DOHH2 (cell line): ENCODE data around the gene IGSF10.

Experiments
- EZH2phosphoT487 ChIP-seq: fragments of 200-600 bp; sonication (generic); IDR thresholded peaks from 2 replicates; pipeline ENCODE4 v1.6.1; 2017; ENCODE audit warnings: borderline replicate concordance, mild to moderate bottlenecking, antibody characterized with exemption, low read length, moderate library complexity, mixed read lengths
- TF ChIP-seq, protein P1 (sequence below): fragments of 200-600 bp; sonication (generic); IDR thresholded peaks from one replicate; pipeline ENCODE4 v1.5.1; 2014; ENCODE audit warnings: antibody characterized with exemption, mild to moderate bottlenecking, low read depth, low read length; ENCODE audit not compliant: poor library complexity, severe bottlenecking

DNA sequence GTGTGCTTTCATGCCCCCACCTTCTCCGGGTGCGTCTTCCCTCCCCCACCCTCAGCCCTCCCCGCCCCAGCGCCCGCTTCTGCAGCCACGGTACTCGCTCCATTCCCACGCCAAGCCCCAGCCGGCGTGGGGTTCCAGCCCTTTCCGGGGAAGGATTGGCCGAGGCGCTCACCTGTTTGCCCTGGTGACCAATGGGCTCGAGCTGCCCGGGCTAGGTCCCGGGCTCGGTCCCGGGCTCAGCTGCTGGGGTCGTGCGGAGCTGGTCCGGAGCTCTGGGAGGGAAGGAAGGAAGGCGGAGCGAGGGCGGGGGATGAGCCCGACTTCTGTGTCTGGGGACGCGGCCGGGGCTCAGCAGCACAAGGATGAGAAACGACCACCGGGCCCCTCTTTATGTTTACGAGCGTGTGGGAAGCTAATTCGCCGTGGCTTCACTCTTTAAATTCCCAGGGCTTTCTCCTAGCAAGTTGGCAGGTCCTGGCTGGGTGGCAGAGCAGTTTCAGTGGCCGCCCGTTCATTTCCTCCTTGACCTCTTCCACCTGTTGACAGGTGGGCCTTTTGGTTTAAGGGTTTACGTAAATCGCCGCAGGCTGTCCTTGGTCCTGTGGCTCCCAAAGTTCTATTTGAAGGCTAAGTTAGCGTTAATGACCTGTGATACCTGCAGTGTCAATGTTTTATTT, at the start of gene IGSF10:
- TF ChIP-seq, protein P1, sequence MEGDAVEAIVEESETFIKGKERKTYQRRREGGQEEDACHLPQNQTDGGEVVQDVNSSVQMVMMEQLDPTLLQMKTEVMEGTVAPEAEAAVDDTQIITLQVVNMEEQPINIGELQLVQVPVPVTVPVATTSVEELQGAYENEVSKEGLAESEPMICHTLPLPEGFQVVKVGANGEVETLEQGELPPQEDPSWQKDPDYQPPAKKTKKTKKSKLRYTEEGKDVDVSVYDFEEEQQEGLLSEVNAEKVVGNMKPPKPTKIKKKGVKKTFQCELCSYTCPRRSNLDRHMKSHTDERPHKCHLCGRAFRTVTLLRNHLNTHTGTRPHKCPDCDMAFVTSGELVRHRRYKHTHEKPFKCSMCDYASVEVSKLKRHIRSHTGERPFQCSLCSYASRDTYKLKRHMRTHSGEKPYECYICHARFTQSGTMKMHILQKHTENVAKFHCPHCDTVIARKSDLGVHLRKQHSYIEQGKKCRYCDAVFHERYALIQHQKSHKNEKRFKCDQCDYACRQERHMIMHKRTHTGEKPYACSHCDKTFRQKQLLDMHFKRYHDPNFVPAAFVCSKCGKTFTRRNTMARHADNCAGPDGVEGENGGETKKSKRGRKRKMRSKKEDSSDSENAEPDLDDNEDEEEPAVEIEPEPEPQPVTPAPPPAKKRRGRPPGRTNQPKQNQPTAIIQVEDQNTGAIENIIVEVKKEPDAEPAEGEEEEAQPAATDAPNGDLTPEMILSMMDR = no peak
- no peak for TF ChIP-seq EZH2phosphoT487
